GM19193 (cell line): ENCODE measurements around the gene SPATA6.

ENCODE experiments used
- POLR2A ChIP-seq: IDR thresholded peaks from 4 replicates; pipeline ENCODE4 v1.6.1; 2011; ENCODE audit not compliant: insufficient read depth, insufficient read length; ENCODE audit errors: extremely low read depth

Gene SPATA6

GRCh38 chr1:48396208-48396607, 75.8 kb downstream of the SPATA6 start:
- TF ChIP-seq POLR2A, result no peak

GRCh38 chr1:48391926-48392325, 80.1 kb downstream of the SPATA6 start:
- TF ChIP-seq POLR2A, result no peak

GRCh38 chr1:48387409-48387808, 84.6 kb downstream of the SPATA6 start:
- TF ChIP-seq POLR2A, result no peak

GRCh38 chr1:48374785-48375184, 97.2 kb downstream of the SPATA6 start:
- TF ChIP-seq POLR2A, result no peak

- no peak for TF ChIP-seq POLR2A
These were observed 100.4 kb downstream of the SPATA6 start for GRCh38 chr1:48371598-48371997.

GRCh38 chr1:48362901-48363300, 109.1 kb downstream of the SPATA6 start:
- no peak for TF ChIP-seq POLR2A

- no peak for TF ChIP-seq POLR2A
These were observed 115.1 kb downstream of the SPATA6 start for GRCh38 chr1:48356901-48357300.

- TF ChIP-seq POLR2A, result no peak
These were observed 127.6 kb downstream of the SPATA6 start for GRCh38 chr1:48344373-48344772.

- TF ChIP-seq POLR2A, result no peak
These were observed 130.8 kb downstream of the SPATA6 start for GRCh38 chr1:48341221-48341620.

- no peak for TF ChIP-seq POLR2A
These were observed 133.7 kb downstream of the SPATA6 start for GRCh38 chr1:48338257-48338656.

GRCh38 chr1:48333316-48333715, 138.7 kb downstream of the SPATA6 start:
- TF ChIP-seq POLR2A, result no peak

GRCh38 chr1:48332115-48332514, 139.9 kb downstream of the SPATA6 start:
- no peak for TF ChIP-seq POLR2A

- TF ChIP-seq POLR2A, result no peak
These were observed 142.1 kb downstream of the SPATA6 start for GRCh38 chr1:48329905-48330304.

- no peak for TF ChIP-seq POLR2A
These were observed 142.5 kb downstream of the SPATA6 start for GRCh38 chr1:48329486-48329885.

- no peak for TF ChIP-seq POLR2A
These were observed 162.4 kb downstream of the SPATA6 start for GRCh38 chr1:48309564-48310082.

- no peak for TF ChIP-seq POLR2A
These were observed 169.4 kb downstream of the SPATA6 start for GRCh38 chr1:48302652-48303051.

- TF ChIP-seq POLR2A, result no peak
These were observed 177.3 kb downstream of the SPATA6 start for GRCh38 chr1:48294656-48295055.
